ENCODE results near the gene GYPC. TPM values are rescaled to one million over a fixed set of nuclear protein-coding genes. Genes with fewer than 3 reads are reported as not detected.

Gene GYPC
- total RNA-seq, 4 donors from 2014 or later, result 19.1 to 40.2 (median 28.5) TPM

DNA sequence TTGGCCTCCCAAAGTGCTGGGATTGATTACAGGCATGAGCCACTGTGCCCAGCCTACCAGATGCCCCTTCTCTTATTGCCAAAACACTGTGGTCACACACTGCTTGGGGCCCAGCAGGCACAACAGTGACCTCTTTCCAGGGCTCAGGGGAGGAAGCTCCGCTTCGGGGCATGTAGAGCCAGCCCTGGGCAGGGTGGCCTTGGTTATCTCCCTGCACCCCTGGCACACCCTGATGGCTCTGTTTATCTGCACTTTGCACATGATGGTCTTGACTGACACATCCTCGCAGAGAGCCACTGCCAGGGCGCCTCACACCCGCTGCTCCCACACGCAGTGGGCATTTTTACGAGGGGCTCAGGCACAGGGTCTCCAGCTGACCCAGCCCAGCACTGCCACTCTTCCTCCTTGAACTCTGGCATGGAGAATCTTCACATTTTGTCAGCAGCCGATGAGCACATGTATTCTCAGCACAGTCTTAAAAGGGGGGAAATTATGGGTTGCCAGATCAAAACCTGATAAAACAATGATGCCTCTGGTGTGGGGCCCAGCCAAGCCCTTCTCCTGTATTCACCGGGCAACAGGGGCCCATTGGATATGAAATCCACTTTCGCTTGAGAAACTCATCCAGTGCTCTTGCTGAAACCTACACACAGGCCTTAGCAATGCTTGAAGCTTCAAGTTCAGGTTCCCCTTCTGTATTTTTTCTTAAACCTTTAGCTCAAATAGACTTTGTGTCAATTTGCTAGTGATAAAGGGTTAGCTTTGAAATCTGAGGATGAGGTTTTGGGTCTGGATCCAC, 5.9 kb downstream of the GYPC start:
- intact Hi-C loops (cut with DNase I; ENCODE audit: low total_unique reads) (no loop called here), in situ Hi-C loops (cut with MboI; ENCODE audit: low pct_ligation_motif_present in 1 of 4, low pct_unique_long_range_greater_than_20kb in 1 of 4, low sequenced_read_pairs in 3 of 4) (no loop called here)
- Histone ChIP-seq H3K36me3 (no peaks in the 10 kb centered on the region), H3K27ac (peak overlapping the region in 3 of 4 donors; percentile 5 to 22 (median 13)), H3K4me3 (no peak overlapping the region), H3K4me1 (peaks cover 22 to 64% (median 31%) of the 10 kb centered on the region in 4 donors), H3K9me3 (no peaks in the 10 kb centered on the region), H3K27me3 (no peaks in the 10 kb centered on the region)
- no peak for DNase-seq
- WGBS, 2 donors (ENCODE audit: low coverage in 1 of 2), result 92% methylated on average over 10 of the region's 10 CpGs; no CpG with 5 or more reads in 1 of the 2 donors
- TF ChIP-seq POLR2A (IDR thresholded peaks at IDR 0.05) (no peak), POLR2AphosphoS5 (IDR thresholded peaks at IDR 0.05) (no peak), EP300 (IDR thresholded peaks at IDR 0.05; ENCODE audit: low read depth) (no peak), CTCF (IDR thresholded peaks at IDR 0.05) (no peak)

DNA sequence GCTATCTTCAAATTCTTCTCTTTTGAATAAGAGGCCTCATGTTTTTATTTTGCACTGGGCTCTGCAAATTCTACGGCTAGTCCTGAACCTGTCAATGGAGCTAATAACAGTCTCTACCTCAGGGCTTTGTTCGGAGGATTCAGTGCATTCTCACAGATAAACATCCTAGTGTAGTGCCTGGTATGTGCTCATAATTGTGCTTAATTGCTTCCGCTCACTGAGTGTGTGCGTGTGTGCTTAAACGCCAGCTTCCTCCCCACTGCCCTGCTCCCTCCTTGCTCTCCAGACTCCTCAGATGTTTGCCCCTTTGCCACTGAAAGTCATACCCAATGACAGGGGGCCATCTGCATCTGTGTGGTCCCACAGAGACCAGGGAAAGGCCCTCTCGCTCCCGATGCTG, 6.7 kb downstream of the GYPC start:
- WGBS, 2 donors (ENCODE audit: low coverage in 1 of 2), result 76 to 85% methylated on average over 5 to 7 of the region's 7 CpGs
- Histone ChIP-seq H3K27me3 (no peaks in the 10 kb centered on the region), H3K36me3 (no peaks in the 10 kb centered on the region), H3K4me3 (no peak overlapping the region), H3K4me1 (peaks cover 22 to 65% (median 29%) of the 10 kb centered on the region in 4 donors), H3K9me3 (no peaks in the 10 kb centered on the region), H3K27ac (peak overlapping the region in 3 of 4 donors; percentile 5 to 44 (median 13))
- no peak for DNase-seq
- TF ChIP-seq POLR2A (IDR thresholded peaks at IDR 0.05), result no peak
- intact Hi-C loops (cut with DNase I; ENCODE audit: low total_unique reads) (no loop called here), in situ Hi-C loops (cut with MboI; ENCODE audit: low pct_ligation_motif_present in 1 of 4, low pct_unique_long_range_greater_than_20kb in 1 of 4, low sequenced_read_pairs in 3 of 4) (no loop called here)

- Histone ChIP-seq H3K27ac (peak overlapping the region in 3 of 4 donors; percentile 13 to 44 (median 33)), H3K4me3 (no peak overlapping the region), H3K36me3 (no peaks in the 10 kb centered on the region), H3K27me3 (no peaks in the 10 kb centered on the region), H3K9me3 (no peaks in the 10 kb centered on the region), H3K4me1 (peaks cover 18 to 63% (median 23%) of the 10 kb centered on the region in 4 donors)
- WGBS, 2 donors (ENCODE audit: low coverage in 1 of 2), result 53 to 89% methylated on average over 3 to 13 of the region's 13 CpGs
- TF ChIP-seq CTCF (IDR thresholded peaks at IDR 0.05) (no peak), POLR2AphosphoS5 (IDR thresholded peaks at IDR 0.05) (no peak), POLR2A (IDR thresholded peaks at IDR 0.05) (no peak)
- intact Hi-C loops (cut with DNase I; ENCODE audit: low total_unique reads) (no loop called here), in situ Hi-C loops (cut with MboI; ENCODE audit: low pct_ligation_motif_present in 1 of 4, low pct_unique_long_range_greater_than_20kb in 1 of 4, low sequenced_read_pairs in 3 of 4) (no loop called here)
- no peak for DNase-seq
Observed at GRCh38 chr2:126663184-126663963, 7.4 kb downstream of the GYPC start.

- H3K4me3 ChIP-seq, result no peak overlapping the region
- H3K36me3 ChIP-seq, result no peaks in the 10 kb centered on the region
- peak overlapping the region; percentile 13 to 48 (median 38) for H3K27ac ChIP-seq
- no peaks in the 10 kb centered on the region for H3K27me3 ChIP-seq
- in situ Hi-C loops (cut with MboI; ENCODE audit: low pct_ligation_motif_present in 1 of 4, low pct_unique_long_range_greater_than_20kb in 1 of 4, low sequenced_read_pairs in 3 of 4) (no loop called here), intact Hi-C loops (cut with DNase I; ENCODE audit: low total_unique reads) (no loop called here)
- TF ChIP-seq POLR2AphosphoS5 (IDR thresholded peaks at IDR 0.05), result no peak
- TF ChIP-seq EP300 (IDR thresholded peaks at IDR 0.05; ENCODE audit: low read depth), result no peak
- no peak for TF ChIP-seq CTCF (IDR thresholded peaks at IDR 0.05)
- no peaks in the 10 kb centered on the region for H3K9me3 ChIP-seq
- DNase-seq, result peak; percentile 26
- H3K4me1 ChIP-seq, result peaks cover 10 to 54% (median 17%) of the 10 kb centered on the region in 4 donors
- 53 to 75% methylated on average over 3 of the region's 3 CpGs for WGBS, 2 donors (ENCODE audit: low coverage in 1 of 2)
Observed at GRCh38 chr2:126664234-126664633, 8.3 kb downstream of the GYPC start.

Measured in transverse colon (tissue), 4 donors.